GM18505 (cell line): Measurements from ENCODE around the gene NTRK1.

Experiments used
- ATAC-seq: cut with Tn5 transposase; IDR thresholded peaks from one replicate; pipeline ENCODE4 v1.9.1; 2021; ENCODE audit not compliant: unreplicated experiment
- POLR2A ChIP-seq: IDR thresholded peaks from 4 replicates; pipeline ENCODE4 v1.6.1; 2011; ENCODE audit warnings: borderline replicate concordance; ENCODE audit not compliant: insufficient read depth, insufficient read length; ENCODE audit errors: extremely low read depth

Gene NTRK1

DNA sequence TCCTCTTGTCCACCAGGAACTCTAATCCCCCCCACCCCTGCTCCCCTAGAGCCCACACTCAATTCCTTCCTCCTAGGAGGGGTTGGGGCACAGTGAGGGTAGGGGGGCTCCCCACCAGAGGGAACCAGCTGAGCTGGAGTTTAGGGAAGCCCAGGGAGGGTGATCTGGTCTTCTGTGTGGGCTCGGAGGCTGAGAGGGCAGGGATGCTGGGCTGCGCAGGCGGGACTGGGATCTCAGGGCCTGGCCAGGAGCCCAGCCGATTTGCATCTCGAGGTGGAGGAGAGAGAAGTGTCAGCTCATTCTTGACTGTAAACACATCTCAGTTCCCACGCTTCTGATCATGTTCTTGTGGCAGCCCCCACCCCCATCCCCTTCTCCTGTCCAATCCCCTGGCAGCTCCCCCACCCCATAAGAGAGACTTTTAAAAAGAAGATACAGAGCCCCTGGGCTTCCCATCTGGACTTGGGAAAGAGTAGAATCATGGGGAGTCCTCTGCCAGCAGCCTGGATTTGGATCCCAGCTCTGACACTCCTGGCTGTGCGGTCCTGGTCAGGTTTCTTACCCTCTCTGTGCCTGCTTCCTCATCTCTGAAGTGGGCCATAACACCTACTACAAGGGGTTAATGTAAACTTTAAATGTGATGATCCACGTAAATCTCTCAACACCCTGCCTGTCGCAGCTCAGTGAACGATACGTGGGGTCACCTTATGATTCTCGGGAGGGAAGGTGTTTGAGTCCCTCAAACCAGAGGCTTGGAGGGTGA lies 39.5 kb downstream of the NTRK1 start:
- TF ChIP-seq POLR2A = no peak
- no peak for ATAC-seq

DNA sequence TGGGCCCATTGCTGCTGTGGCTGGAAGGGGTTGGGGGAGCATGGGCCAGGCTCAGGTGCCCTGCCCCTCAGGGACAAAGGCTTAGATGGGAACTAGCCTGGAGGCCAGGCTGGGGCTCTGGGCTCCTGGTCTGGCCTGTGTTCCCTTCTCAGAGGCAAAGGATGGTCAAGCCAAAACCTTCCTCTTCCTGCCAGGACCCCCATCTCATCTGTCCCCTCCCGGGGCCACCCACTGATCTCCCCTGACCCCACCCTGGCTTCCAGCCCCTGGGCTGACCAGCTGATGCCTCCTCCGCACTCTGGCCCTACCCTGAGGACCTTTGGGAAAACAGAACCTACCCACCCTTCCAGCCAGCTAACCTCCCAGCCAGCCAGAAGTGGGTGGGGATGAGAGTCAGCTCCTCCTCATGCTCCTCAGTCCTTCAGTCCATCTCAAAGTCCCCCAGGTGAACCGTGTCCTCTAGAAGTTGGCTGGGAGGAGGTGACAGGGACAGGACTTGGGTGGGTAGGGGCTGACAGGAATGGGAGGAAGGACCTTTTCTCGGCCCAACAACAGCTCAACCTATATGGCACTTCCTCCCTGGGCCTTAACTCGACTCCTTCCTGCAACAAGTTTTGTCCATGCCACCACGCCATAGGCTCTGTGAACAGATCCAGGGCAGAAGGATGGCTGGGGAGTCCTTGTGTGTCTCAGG lies 40.4 kb downstream of the NTRK1 start:
- no peak for TF ChIP-seq POLR2A
- no peak for ATAC-seq

- no peak for ATAC-seq
- no peak for TF ChIP-seq POLR2A
These were observed 40.9 kb downstream of the NTRK1 start for GRCh38 chr1:156901590-156901900.

- ATAC-seq = no peak
- no peak for TF ChIP-seq POLR2A
These were observed 41.6 kb downstream of the NTRK1 start for GRCh38 chr1:156901966-156902915.

DNA sequence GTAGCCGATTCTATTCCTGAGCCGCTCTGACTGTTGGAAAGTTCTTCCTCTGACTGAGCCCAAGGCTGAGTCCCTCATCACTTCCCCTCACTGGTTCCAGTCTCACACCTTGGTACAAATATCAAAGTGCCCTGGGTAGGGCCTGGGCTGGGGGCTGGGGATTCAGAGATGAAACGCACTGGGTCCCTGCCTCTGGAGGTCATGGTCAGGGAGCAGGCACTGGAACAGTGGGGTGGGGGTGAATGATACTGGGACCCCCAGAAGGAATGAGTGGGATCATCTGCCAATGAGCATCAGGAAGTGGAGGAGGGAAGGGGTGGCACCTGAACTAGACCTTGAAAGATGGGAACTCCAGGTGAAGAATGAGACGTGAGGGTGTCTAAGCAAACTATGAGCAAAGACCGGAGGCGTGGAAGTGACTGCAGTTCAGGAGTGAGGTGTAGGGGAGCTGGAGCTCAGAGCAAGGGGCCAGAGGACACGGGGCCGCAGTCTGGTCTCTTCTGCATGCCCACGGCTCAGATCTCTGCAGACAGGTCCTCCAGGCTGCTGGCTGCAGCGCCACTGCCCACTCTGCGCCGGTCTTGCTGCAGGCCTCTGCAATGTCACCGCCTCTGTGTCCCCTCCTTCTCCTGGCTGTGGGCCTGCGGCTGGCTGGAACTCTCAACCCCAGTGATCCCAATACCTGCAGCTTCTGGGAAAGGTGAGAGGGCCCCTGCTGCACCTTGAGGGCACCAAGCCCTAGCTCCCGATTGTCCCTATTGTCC lies 42.8 kb downstream of the NTRK1 start:
- TF ChIP-seq POLR2A = no peak
- ATAC-seq = no peak

- no peak for ATAC-seq
- no peak for TF ChIP-seq POLR2A
These were observed 43.7 kb downstream of the NTRK1 start for GRCh38 chr1:156904187-156904959.

- no peak for TF ChIP-seq POLR2A
- no peak for ATAC-seq
These were observed 44.5 kb downstream of the NTRK1 start for GRCh38 chr1:156905176-156905575.

- no peak for TF ChIP-seq POLR2A
- ATAC-seq = no peak
These were observed 45.0 kb downstream of the NTRK1 start for GRCh38 chr1:156905651-156906050.

DNA sequence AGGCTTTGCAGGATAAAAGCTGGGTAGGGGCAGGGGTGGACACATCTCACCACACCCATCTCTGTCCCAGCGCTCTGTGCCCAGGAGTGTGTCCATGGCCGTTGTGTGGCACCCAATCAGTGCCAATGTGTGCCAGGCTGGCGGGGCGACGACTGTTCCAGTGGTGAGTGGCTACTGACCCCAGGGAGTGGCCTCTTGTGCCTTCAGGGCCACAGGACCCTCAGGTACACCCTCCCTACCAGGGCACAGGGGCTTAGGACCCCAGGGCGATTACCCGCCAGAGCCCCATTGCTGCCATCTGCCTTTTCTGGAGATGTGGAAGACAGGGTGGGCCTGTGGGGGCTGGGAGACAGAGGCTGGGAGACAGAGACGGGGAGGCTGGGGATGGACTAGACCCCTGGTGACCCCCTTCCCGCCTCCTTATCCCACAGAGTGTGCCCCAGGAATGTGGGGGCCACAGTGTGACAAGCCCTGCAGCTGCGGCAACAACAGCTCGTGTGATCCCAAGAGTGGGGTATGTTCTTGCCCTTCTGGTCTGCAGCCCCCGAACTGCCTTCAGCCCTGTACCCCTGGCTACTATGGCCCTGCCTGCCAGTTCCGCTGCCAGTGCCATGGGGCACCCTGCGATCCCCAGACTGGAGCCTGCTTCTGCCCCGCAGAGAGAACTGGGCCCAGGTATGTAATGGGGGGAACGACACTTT lies 45.7 kb downstream of the NTRK1 start:
- no peak for ATAC-seq
- no peak for TF ChIP-seq POLR2A

DNA sequence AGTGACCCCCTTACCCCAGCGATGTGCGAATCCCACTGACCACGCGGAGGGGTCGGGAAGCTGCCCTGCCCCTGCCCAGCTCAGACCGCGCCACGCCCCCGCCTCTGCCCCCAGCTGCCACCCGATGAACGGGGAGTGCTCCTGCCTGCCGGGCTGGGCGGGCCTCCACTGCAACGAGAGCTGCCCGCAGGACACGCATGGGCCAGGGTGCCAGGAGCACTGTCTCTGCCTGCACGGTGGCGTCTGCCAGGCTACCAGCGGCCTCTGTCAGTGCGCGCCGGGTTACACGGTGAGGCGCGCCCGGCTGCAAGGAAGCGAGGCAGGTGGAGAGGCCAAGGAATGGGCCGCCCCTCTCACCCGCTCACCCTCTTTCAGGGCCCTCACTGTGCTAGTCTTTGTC lies 47.9 kb downstream of the NTRK1 start:
- ATAC-seq = no peak
- no peak for TF ChIP-seq POLR2A

DNA sequence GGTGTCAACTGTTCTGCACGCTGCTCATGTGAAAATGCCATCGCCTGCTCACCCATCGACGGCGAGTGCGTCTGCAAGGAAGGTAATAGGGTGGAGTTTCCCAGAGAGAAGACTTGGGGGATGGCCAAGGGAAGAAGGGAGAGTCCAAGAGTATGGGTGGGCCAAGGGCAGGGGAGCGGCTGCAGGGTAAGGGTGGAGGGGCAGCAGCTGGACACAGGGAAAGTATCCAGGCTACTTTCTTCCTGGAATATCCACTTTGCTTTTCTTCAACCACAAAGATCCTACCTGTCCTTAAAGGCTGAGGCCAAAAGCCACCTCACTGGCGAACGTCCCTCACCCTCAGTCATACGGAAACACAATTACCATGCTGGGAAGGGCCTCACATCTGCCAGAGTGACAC lies 48.3 kb downstream of the NTRK1 start:
- no peak for ATAC-seq
- no peak for TF ChIP-seq POLR2A

DNA sequence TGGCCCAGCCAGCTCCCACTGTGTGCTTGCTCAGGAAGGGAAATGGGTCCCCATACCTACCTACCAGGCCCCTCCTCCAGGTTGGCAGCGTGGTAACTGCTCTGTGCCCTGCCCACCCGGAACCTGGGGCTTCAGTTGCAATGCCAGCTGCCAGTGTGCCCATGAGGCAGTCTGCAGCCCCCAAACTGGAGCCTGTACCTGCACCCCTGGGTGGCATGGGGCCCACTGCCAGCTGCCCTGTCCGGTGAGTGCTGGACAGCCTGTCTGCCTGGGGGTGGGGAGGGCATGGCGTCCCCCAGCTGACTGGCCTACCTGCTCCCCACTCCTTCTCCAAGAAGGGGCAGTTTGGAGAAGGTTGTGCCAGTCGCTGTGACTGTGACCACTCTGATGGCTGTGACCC lies 49.0 kb downstream of the NTRK1 start:
- ATAC-seq = no peak
- no peak for TF ChIP-seq POLR2A
